HepG2 (cell line): Measurements from ENCODE around the gene TRIAP1.
"Not testable (repeated sequence)": the region's sequence is repeated elsewhere in the genome, so short reads cannot be mapped to it uniquely, and the experiment has no call there.

Source experiments
- ELF4 ChIP-seq: sonication (generic); formaldehyde crosslinking; IDR thresholded peaks from 2 replicates; pipeline ENCODE4 v1.5.0; 2020; ENCODE audit warnings: missing genetic modification reagents, mild to moderate bottlenecking, moderate library complexity, borderline replicate concordance
- FOXO1 ChIP-seq: sonication (generic); formaldehyde crosslinking; IDR thresholded peaks from 2 replicates; pipeline ENCODE4 v1.4.0; 2020; ENCODE audit warnings: missing genetic modification reagents
- KDM1A ChIP-seq: IDR thresholded peaks from 2 replicates; pipeline ENCODE4 v1.6.1; 2016; ENCODE audit warnings: missing compliant biosample characterization
- MED1 ChIP-seq: sonication (generic); formaldehyde crosslinking; IDR thresholded peaks from 2 replicates; pipeline ENCODE4 v1.4.0; 2020; ENCODE audit warnings: missing genetic modification reagents
- NFE2 ChIP-seq: sonication (generic); formaldehyde crosslinking; IDR thresholded peaks from 2 replicates; pipeline ENCODE4 v1.4.0; 2020; ENCODE audit warnings: missing genetic modification reagents
- POLR2A ChIP-seq, 2 experiments: IDR thresholded peaks; 2 replicates each; pipeline ENCODE4 v1.6.1; 2011; ENCODE audit warnings: low read depth in 2 of 2, low read length in 2 of 2, mild to moderate bottlenecking in 1 of 2, moderate library complexity in 1 of 2; ENCODE audit not compliant: insufficient read depth in 1 of 2
- RELA ChIP-seq: sonication (generic); formaldehyde crosslinking; IDR thresholded peaks from 2 replicates; pipeline ENCODE4 v1.4.0; 2020; ENCODE audit warnings: missing genetic modification reagents
- TF ChIP-seq, protein P1 (sequence below): sonication (generic); formaldehyde crosslinking; IDR thresholded peaks from 2 replicates; pipeline ENCODE4 v1.5.0; 2020; ENCODE audit warnings: mild to moderate bottlenecking, missing genetic modification reagents, moderate library complexity
- TF ChIP-seq, protein P2 (sequence below): IDR thresholded peaks from 2 replicates; pipeline ENCODE4 v1.6.1; 2012; ENCODE audit warnings: inconsistent platforms

DNA sequence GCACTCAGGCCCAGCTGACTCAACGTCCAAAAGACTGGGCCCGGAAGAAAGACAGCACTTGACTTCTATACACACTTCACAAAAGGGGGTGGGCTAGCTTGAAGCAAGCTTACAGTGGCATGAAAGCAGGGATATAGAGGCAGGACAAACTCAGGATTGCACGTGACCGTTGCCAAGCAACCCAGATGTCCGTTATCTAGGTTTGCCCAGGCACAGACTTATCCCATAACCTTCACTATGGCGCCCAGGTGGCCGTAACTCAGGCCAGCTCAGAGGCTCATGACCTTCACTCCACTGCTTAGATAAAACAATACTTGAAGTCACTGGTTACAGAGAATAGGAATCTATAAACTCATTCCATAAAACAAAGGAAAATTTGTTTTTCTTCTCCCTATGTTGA lies 41.4 kb upstream of the TRIAP1 start:
- TF ChIP-seq RELA; POLR2A (IDR thresholded peaks at IDR 0.05; ENCODE audit: insufficient read depth in 1 of 2, low read depth in 2 of 2, low read length in 2 of 2); ELF4 (CRISPR knock-in tag); FOXO1; NFE2 (CRISPR knock-in tag); MED1; KDM1A: not testable (repeated sequence)
- TF ChIP-seq, protein P1, sequence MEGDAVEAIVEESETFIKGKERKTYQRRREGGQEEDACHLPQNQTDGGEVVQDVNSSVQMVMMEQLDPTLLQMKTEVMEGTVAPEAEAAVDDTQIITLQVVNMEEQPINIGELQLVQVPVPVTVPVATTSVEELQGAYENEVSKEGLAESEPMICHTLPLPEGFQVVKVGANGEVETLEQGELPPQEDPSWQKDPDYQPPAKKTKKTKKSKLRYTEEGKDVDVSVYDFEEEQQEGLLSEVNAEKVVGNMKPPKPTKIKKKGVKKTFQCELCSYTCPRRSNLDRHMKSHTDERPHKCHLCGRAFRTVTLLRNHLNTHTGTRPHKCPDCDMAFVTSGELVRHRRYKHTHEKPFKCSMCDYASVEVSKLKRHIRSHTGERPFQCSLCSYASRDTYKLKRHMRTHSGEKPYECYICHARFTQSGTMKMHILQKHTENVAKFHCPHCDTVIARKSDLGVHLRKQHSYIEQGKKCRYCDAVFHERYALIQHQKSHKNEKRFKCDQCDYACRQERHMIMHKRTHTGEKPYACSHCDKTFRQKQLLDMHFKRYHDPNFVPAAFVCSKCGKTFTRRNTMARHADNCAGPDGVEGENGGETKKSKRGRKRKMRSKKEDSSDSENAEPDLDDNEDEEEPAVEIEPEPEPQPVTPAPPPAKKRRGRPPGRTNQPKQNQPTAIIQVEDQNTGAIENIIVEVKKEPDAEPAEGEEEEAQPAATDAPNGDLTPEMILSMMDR (CRISPR knock-in tag), result not testable (repeated sequence)
- TF ChIP-seq, protein P2, sequence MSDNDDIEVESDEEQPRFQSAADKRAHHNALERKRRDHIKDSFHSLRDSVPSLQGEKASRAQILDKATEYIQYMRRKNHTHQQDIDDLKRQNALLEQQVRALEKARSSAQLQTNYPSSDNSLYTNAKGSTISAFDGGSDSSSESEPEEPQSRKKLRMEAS, result not testable (repeated sequence)
